Stimulated activated CD8-positive, alpha-beta memory T cell treated with anti-CD3 and anti-CD28 coated beads, Interleukin-15, amount 100 ng/mL, for 48 hours (primary cell): Measurements from ENCODE around the gene ZNF341.
"Not testable (repeated sequence)": the region's sequence is repeated elsewhere in the genome, so short reads cannot be mapped to it uniquely, and the experiment has no call there.

Experiments
- DNase-seq, 2 donors: peaks; one replicate each; pipeline ENCODE4 v3.0.0-alpha.2; 2020; ENCODE audit warnings: low read depth in 2 of 2

Gene ZNF341

GRCh38 chr20:33792598-33792989, 60.8 kb downstream of the ZNF341 start:
- DNase-seq: not testable (repeated sequence)

DNA sequence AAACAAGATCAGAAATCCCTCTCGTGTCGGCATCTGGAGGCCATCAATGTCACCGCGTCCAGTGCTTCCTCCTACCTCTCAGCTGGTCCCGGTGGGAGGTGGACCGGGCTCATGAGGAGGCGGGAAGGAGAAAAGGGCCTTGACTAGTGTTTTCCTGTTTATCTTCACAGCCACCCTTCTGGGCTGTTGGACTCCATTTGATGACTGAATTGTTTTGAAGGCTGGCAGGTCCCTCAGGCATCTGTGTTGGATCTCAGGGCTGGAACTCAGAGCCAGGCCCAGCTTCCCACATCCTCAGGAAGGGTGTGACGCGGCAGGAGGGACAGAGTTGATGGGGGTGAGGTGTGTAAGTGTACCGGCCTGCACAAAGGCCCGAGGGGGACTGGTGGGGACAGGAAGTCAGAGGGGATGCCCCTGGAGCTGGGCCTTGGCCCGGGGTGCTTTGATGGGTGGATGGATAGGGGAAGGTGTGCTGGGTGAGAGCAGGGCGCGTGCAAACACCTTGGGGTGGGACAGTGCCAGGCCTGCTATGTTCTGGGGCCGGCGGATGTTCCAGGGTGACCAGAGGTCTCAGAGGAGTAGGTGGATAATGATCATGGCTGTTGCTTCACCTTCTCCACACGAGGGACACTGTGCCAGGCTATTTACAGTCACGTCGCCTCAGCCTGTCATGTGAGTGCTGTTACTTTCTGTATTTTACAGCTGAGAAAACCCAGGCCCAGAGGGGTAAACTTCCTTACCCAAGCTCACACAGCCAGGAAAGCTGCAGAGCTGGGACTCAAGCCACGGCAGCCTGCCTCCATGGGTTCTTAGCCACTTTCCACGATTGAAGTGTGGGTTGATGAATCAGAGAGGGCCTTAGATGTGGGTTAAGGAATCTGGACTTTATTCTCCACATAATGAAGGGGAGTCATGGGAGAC, 61.5 kb downstream of the ZNF341 start:
- DNase-seq: no peak

GRCh38 chr20:33796263-33796906, 64.6 kb downstream of the ZNF341 start:
- DNase-seq: no peak

- no peak for DNase-seq
Measured at GRCh38 chr20:33796907-33797544, 65.2 kb downstream of the ZNF341 start.

DNA sequence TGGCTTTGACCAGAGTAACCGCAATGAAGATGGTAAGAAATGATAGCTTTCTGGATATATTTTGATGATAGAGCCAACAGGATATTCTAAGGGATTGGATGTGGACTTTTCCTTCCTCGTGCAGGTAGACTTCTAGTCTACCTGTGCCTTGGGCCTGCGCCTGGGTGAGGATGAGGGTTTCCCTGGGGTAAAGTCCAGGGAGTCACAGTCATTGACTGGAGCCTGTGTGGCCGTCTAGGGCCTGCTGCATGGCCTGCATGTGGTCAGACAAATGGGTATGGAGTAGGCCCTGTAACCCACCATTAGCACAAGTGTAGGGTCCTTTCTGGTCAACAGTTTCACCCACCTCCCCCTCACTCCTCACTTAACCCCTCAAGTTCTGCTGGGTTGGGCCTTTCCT, 66.6 kb downstream of the ZNF341 start:
- no peak for DNase-seq

GRCh38 chr20:33803921-33804337, 72.1 kb downstream of the ZNF341 start:
- no peak for DNase-seq

DNA sequence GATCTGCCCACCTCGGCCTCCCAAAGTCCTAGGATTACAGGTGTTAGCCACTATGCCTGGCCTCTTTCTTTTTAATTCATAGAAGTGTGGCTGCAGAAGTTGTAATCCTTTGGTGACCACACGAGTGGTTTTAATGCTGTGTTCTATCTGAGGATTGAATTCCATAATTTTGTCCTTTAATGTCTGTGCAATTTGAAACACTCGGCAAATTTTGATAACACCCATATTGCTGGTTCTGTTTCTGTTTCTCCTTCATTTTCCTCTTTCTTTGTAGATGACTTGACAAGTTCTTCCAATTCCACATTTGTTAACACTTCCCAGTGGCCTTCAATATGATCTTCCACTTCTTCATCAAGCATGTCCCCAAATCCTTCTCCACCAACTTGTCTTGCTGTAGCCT, 76.6 kb downstream of the ZNF341 start:
- no peak for DNase-seq

GRCh38 chr20:33810259-33810658, 78.5 kb downstream of the ZNF341 start:
- no peak for DNase-seq

DNA sequence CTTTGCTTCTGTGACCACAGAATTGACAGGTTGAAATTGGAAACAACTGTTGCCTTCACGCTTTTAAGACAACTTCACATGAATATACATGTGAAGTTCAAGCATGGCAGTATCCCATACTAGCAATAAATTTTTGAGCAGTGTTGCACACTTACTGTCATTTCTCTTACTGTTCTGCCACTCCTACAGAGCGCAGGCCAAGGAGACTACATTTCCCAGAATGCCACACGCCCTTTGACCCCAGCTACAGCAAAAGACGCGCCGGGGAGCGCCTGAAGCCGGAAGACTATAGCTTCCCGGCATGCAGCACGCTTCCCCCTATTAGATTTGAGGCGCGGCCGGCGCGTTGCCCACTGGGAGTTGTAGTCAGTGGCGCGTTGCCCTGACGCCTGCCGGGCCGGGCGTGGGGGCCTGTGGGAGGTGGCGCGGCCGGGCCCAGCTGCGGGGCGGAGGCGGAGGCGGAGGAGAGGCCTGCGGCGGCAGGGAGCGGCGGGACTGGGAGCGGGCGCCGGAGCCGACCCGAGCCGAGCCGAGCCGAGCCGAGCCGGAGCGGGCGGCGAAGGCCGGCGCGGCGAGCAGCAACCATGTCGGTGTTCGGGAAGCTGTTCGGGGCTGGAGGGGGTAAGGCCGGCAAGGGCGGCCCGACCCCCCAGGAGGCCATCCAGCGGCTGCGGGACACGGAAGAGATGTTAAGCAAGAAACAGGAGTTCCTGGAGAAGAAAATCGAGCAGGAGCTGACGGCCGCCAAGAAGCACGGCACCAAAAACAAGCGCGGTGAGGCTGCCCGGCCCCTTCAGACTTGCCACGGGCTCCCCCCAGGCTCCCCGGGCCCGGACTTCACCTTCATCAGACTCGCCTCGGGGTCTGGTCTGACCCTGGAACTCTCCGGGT, 79.3 kb downstream of the ZNF341 start, which contains the start of gene CHMP4B:
TSS of gene CHMP4B (plus strand) at position 464 of the 891 bp plus-strand sequence. CDS start at position 585, 121 bp downstream.
- peak; percentile 97 to 99 for DNase-seq

- no peak for DNase-seq
Measured at GRCh38 chr20:33811776-33812151, 80.0 kb downstream of the ZNF341 start.

DNA sequence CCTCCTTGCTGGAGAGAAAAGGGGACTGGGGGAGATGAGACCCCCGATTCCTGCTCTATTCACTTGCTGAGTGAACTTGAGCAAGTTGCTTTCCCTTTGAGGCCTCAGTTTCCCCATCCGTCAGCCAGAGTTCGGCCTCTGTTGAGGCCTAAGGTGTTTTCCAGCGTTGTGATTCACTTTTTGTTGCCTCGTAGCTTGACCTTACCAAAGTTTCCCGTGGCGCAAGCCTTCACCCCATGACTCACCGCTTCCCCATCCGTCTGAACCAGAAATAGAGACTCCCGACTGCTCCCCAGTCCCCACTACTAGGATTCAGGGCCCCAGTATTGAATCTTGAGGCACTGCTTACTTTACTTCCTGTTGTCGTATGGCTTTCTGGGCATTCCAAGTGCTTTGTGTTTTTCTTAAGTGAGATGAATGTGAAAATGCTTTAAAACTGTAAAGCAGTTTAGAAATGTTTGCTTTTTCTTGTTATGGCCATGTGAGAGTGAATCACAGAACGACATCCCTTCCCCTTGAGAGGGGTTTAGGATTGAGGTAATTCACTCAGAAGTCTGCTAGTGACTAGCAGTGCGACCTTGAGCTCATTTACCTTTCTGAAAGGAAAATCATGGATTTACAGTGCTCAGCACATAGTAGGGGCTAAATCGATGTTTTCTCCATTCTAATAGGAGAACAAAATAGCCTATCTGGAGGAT, 80.5 kb downstream of the ZNF341 start:
- peak; percentile 24 to 36 for DNase-seq

DNA sequence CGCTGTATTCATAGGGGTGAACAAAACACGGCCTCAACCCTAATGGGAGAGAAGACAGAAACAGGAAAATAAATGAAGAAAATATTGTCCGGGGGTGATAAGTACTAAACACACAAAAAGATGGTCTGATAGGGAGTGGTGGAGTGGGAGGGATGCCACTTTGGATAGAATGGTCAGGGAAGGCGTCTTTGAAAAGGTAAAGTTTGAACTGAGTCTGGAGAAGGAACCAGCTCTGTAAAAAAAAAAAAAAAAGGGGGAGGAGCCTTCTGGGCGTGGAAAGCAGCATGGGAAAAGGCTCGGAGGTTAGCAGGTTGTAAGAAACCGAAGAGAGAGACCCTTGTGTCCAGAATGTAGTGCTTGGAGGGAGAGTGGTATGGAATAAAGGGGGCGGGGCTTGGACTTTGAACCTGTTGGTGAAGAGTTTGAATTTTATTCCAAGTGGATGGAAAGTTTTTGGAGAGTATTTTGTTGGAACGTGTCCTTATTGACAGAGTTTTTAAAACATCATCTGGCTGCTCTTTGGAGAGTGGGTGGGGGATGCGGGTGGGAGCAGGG, 81.2 kb downstream of the ZNF341 start:
- DNase-seq: no peak

GRCh38 chr20:33814238-33814712, 82.5 kb downstream of the ZNF341 start:
- DNase-seq: no peak

DNA sequence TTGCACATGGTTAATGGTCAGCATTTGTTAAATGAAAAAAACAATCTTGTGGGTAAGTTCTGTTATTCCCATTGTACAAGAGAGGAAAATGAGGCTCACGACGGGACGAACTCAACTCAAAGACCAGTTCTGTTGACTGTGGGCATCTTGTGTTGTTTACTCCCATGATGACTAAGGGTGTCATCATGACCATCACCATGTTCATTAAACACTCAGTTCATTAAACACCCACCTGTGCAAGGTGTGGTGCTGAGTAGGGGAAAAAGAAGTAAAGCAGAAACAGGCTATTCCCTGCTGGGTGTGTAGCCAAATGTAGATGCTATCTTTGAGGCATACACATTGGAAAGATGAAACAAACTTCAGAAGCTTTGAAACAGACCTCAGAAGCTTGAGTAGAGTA, 83.9 kb downstream of the ZNF341 start:
- no peak for DNase-seq

DNA sequence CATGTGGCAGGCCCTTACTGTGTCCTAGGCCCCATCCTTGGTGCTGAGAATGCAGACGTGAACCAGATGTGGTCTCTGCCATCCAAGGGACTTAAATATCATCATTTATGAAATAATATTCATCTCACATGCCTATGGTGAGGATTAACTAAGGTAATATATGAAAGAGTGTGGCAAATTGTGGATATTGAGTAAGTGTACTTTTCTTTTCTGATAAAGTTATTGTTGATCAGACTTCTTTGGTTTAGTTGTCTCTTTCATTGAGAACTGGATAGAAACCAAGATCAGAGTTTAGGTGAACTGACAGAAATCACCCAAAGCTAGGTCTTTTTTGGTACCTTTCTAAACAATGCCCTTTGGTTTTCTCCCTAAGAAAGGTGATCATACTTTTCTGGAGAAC, 84.4 kb downstream of the ZNF341 start:
- DNase-seq: no peak

DNA sequence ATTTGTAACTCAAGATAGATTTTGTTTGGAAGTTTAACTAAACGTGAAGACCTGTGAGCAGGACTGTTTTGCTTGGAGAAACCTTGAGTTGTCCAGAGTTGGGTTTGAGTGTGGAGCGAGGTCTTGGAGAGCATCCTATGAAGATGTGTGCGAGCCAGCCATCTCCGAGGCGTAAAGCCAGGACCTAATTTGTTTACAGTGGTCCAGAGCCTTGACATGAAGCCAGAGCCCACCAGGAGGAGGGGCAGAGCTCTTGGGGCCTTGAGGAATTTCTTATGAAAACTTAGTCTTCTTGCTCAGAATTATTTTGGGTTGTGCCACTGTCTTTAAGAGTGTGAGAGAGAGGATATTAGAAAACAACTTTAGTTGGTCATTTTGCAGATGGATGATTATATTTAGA, 85.6 kb downstream of the ZNF341 start:
- no peak for DNase-seq

DNA sequence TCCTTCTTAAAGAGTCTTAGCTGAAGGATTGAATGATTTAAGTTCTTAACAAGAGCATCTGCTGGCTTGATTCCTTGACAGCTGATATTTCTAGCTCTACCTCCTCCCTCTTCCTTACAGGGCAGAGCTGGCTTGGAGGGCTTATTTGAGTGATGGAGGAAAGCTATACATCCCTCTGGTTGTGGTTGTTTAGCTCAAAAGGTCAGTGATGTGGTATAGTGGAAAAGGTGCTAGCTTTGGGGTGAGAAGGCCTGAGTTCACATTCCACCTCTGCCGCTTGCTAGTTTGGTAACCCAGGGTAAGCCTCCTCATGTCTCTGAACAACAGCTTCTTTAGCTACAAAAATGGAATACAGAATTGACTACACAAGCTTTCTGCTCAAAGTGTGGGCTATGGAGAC, 87.7 kb downstream of the ZNF341 start:
- no peak for DNase-seq

DNA sequence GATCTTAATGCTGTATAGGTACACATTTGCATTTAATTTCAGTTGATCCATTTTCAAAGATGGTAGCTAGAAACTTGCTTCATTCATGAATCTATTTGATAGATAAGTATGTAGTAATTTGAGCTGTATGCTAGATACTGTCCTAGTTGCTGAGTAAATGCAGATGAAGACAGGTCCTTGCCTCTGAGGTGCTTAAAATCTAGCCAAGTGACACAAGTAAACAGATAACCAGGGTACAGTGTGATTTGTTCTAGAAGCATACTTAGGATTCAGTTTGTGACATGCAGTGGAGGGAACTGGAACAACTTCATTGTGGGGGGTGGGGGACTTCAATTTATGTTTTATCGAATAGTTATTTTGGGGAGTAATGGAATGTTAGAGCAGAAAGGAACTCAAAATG, 88.6 kb downstream of the ZNF341 start:
- no peak for DNase-seq

- no peak for DNase-seq
Measured at GRCh38 chr20:33821270-33821836, 89.6 kb downstream of the ZNF341 start.

- DNase-seq: no peak
Measured at GRCh38 chr20:33822423-33822822, 90.6 kb downstream of the ZNF341 start.
